GM18498 (cell line): Measurements from ENCODE around the gene ANKRA2.

Source experiments
- ATAC-seq: cut with Tn5 transposase; IDR thresholded peaks from one replicate; pipeline ENCODE4 v1.9.1; 2021; ENCODE audit warnings: mild to moderate bottlenecking, moderate library complexity; ENCODE audit not compliant: unreplicated experiment

Gene ANKRA2

GRCh38 chr5:73565139-73565968 is at the start of gene ANKRA2, which contains the start of gene UTP15:
Gene ANKRA2 (minus strand): TSS chr5:73565639. CDS start chr5:73562881, 2,758 bp downstream.
Gene UTP15 (plus strand): TSS chr5:73565743. CDS start chr5:73567345, 1,602 bp downstream.
- peak; percentile 96 for ATAC-seq

GRCh38 chr5:73615085-73615484 is 49.6 kb upstream of the ANKRA2 start:
- no peak for ATAC-seq

- no peak for ATAC-seq
Measured at GRCh38 chr5:73612799-73613198, 47.4 kb upstream of the ANKRA2 start.

- no peak for ATAC-seq
Measured at GRCh38 chr5:73607228-73607627, 41.8 kb upstream of the ANKRA2 start.

- ATAC-seq = no peak
Measured at GRCh38 chr5:73606206-73606753, 40.8 kb upstream of the ANKRA2 start.

GRCh38 chr5:73605223-73606087 is 40.0 kb upstream of the ANKRA2 start:
- no peak for ATAC-seq

- no peak for ATAC-seq
Measured at GRCh38 chr5:73603998-73604397, 38.6 kb upstream of the ANKRA2 start.

GRCh38 chr5:73599380-73599779 is 33.9 kb upstream of the ANKRA2 start:
- no peak for ATAC-seq

GRCh38 chr5:73596705-73597328 is 31.4 kb upstream of the ANKRA2 start:
- no peak for ATAC-seq

- no peak for ATAC-seq
Measured at GRCh38 chr5:73592551-73592950, 27.1 kb upstream of the ANKRA2 start.

GRCh38 chr5:73591698-73592501 is 26.5 kb upstream of the ANKRA2 start:
- ATAC-seq = no peak

- ATAC-seq = peak; percentile 55
Measured at GRCh38 chr5:73591102-73591695, 25.8 kb upstream of the ANKRA2 start.

- no peak for ATAC-seq
Measured at GRCh38 chr5:73587923-73588322, 22.5 kb upstream of the ANKRA2 start.

- no peak for ATAC-seq
Measured at GRCh38 chr5:73582285-73583145, 17.1 kb upstream of the ANKRA2 start.

GRCh38 chr5:73565969-73566547 is 619 bp upstream of the ANKRA2 start:
- no peak for ATAC-seq

GRCh38 chr5:73564675-73565074 is 764 bp downstream of the ANKRA2 start:
- ATAC-seq = peak; percentile 6

- no peak for ATAC-seq
Measured at GRCh38 chr5:73564018-73564417, 1.4 kb downstream of the ANKRA2 start.

- ATAC-seq = no peak
Measured at GRCh38 chr5:73558950-73559349, 6.5 kb downstream of the ANKRA2 start.
